Fibroblast of lung (primary cell): Measurements from ENCODE around the gene SLC39A2. TPM values are rescaled to one million over a fixed set of nuclear protein-coding genes. Genes with fewer than 3 reads are reported as not detected.
A peak's percentile ranks its signal among the peaks of the same experiment; 100 is the strongest.
"Not testable (repeated sequence)": the region's sequence is repeated elsewhere in the genome, so short reads cannot be mapped to it uniquely, and the experiment has no call there.

Source experiments
- DNase-seq, 2 donors: peaks; one replicate each; pipeline versions ENCODE4 v3.0.0 to v3.0.0-alpha.2; 2010; ENCODE audit warnings: low read depth in 2 of 2
- H2AFZ ChIP-seq: 2 replicates; pipeline ENCODE4 v1.5.1; 2012; ENCODE audit warnings: low read length, control low read depth, inconsistent platforms
- H3K27ac ChIP-seq: 2 replicates; pipeline ENCODE4 v1.5.1; 2011; ENCODE audit warnings: low read length, control low read depth; ENCODE audit not compliant: insufficient read depth
- H3K27me3 ChIP-seq: 2 replicates; pipeline ENCODE4 v1.5.1; 2011; ENCODE audit warnings: mild to moderate bottlenecking, low read length; ENCODE audit not compliant: control insufficient read depth, insufficient read depth
- H3K36me3 ChIP-seq: 2 replicates; pipeline ENCODE4 v1.5.1; 2011; ENCODE audit warnings: low read length; ENCODE audit not compliant: control insufficient read depth, insufficient read depth
- H3K4me1 ChIP-seq: 2 replicates; pipeline ENCODE4 v1.5.1; 2011; ENCODE audit warnings: low read length; ENCODE audit not compliant: control insufficient read depth, insufficient read depth; ENCODE audit errors: extremely low read depth
- H3K4me2 ChIP-seq: 2 replicates; pipeline ENCODE4 v1.5.1; 2011; ENCODE audit warnings: low read length, control low read depth; ENCODE audit not compliant: insufficient read depth; ENCODE audit errors: extremely low read depth
- H3K4me3 ChIP-seq, 4 experiments: fragments of 200-600 bp in 1 of 4; sonication (generic) in 1 of 4; replicated peaks in 1 of 4; 2 replicates each; pipeline ENCODE4 v1.5.1; 2011 to 2016; ENCODE audit warnings: low read length in 4 of 4, low read depth in 3 of 4, mild to moderate bottlenecking in 3 of 4, control low read depth in 2 of 4, inconsistent platforms in 1 of 4, mixed read lengths in 1 of 4; ENCODE audit not compliant: insufficient read depth in 1 of 4; ENCODE audit errors: control extremely low read depth in 1 of 4
- H3K79me2 ChIP-seq: 2 replicates; pipeline ENCODE4 v1.5.1; 2012; ENCODE audit warnings: mild to moderate bottlenecking, low read length, inconsistent platforms; ENCODE audit not compliant: control insufficient read depth, insufficient read depth
- H3K9ac ChIP-seq: 2 replicates; pipeline ENCODE4 v1.5.1; 2011; ENCODE audit warnings: mild to moderate bottlenecking, low read length, control low read depth; ENCODE audit not compliant: insufficient read depth
- H3K9me3 ChIP-seq: 2 replicates; pipeline ENCODE4 v1.5.1; 2012; ENCODE audit warnings: low read depth, low read length; ENCODE audit not compliant: control insufficient read depth, insufficient read depth
- H4K20me1 ChIP-seq: 2 replicates; pipeline ENCODE4 v1.5.1; 2011; ENCODE audit warnings: low read length; ENCODE audit not compliant: control insufficient read depth, insufficient read depth; ENCODE audit errors: extremely low read depth
- EZH2 ChIP-seq: IDR thresholded peaks from 2 replicates; pipeline ENCODE4 v1.5.1; 2012; ENCODE audit warnings: low read length, control low read depth, mild to moderate bottlenecking; ENCODE audit errors: missing control alignments
- polyA minus RNA-seq: library from RNA; depleted of rRNA, polyadenylated mRNA; stranded (reverse); fragments of >200 nt; gene quantifications from 2 replicates; pipeline ENCODE4 v1.2.3, GENCODE V29; 2011; ENCODE audit warnings: low replicate concordance
- polyA plus RNA-seq, 2 donors: library from polyadenylated mRNA; depleted of rRNA in 1 of 2; stranded (reverse) in 1 of 2; unstranded in 1 of 2; fragments of >200 nt; gene quantifications; 2 replicates each; pipeline ENCODE4 v1.2.1, GENCODE V29; 2011 to 2012; ENCODE audit warnings: missing spikeins in 1 of 2
- total RNA-seq: library from RNA; depleted of rRNA; stranded (reverse); fragments of >200 nt; gene quantifications from 2 replicates; pipeline ENCODE4 v1.2.1, GENCODE V29; 2014
- TF ChIP-seq, protein P1 (sequence below), 2 donors: IDR thresholded peaks in 1 of 2; conservative IDR thresholded peaks in 1 of 2; 1 replicate in 1 of 2; 2 replicates in 1 of 2; pipeline ENCODE4 v1.5.1; 2011 to 2012; ENCODE audit warnings: low read length in 2 of 2, control low read depth in 1 of 2, inconsistent platforms in 1 of 2, low read depth in 1 of 2, mild to moderate bottlenecking in 1 of 2

The SLC39A2 gene
- total RNA-seq (0.17 and 0.26 TPM in 2 replicates), polyA plus RNA-seq (not detected in 2 replicates), polyA minus RNA-seq (not detected in 2 replicates)
- polyA plus RNA-seq (2012) = not detected in 2 replicates

DNA sequence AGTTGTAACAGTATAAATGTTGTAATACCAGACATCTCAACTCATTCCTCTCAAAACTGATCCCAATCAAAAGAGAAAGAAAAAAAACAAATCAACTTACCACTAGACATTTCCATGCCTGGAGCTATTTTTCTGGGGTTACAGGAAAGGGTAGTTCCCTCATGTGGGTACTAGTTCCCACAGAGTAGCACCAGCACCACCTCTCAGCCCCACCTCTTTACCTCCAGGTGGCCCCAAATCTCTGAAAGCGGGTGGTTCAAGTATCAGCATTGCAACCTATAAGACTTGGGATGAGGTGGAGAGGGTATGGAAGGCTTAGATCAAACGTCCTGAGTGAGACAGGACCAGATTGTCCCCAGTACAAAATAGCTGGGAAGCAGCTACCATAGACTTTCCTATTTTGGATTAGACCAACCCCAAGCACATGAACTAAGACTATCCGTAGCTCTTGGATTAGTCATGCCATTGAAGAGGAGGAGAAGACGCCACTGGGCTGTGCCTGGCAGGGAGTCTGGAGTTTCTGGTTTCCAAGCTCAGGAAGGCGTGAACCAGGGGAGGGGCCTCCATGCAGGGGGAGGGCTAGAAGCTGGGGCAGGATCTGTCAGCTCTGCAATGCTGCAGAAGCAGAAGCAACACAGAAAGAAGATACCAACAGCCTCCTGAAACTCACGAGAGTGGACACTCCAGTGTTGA, at the start of gene SLC39A2:
SLC39A2 (plus strand) TSS at position 620 of the 693 bp plus-strand sequence. CDS start 154 bp downstream, outside the sequence.
- H2AFZ ChIP-seq = no peak within 1 kb of the TSS
- no peak within 1 kb of the TSS for H3K4me2 ChIP-seq

GRCh38 chr14:20954736-20955537, 44.2 kb upstream of the SLC39A2 start, which contains the start of gene RNASE2:
Gene RNASE2 (plus strand): TSS chr14:20955487. CDS start chr14:20955772, 285 bp downstream.
- not testable (repeated sequence) for H4K20me1 ChIP-seq, H3K27me3 ChIP-seq, H2AFZ ChIP-seq, H3K9me3 ChIP-seq, H3K4me3 ChIP-seq, DNase-seq, H3K9ac ChIP-seq, H3K79me2 ChIP-seq, H3K27ac ChIP-seq, H3K4me1 ChIP-seq, H3K4me2 ChIP-seq, H3K36me3 ChIP-seq

More for the DNA sequence above, at the start of gene SLC39A2:
- no peak within 1 kb of the TSS for H3K27ac ChIP-seq
- peak; percentile 51 to 76 for DNase-seq
- H3K4me3 ChIP-seq = no peak within 1 kb of the TSS
- no peaks in the 10 kb centered on the region for H3K9me3 ChIP-seq
- no peak within 1 kb of the TSS for H3K9ac ChIP-seq
- H3K79me2 ChIP-seq = no peaks in the 10 kb centered on the region
- peaks cover 7% of the 10 kb centered on the region for H3K36me3 ChIP-seq
- H3K27me3 ChIP-seq = no peaks in the 10 kb centered on the region
- no peaks in the 10 kb centered on the region for H3K4me1 ChIP-seq
- H4K20me1 ChIP-seq = no peaks in the 10 kb centered on the region
- no peak for TF ChIP-seq EZH2
- TF ChIP-seq, protein P1, sequence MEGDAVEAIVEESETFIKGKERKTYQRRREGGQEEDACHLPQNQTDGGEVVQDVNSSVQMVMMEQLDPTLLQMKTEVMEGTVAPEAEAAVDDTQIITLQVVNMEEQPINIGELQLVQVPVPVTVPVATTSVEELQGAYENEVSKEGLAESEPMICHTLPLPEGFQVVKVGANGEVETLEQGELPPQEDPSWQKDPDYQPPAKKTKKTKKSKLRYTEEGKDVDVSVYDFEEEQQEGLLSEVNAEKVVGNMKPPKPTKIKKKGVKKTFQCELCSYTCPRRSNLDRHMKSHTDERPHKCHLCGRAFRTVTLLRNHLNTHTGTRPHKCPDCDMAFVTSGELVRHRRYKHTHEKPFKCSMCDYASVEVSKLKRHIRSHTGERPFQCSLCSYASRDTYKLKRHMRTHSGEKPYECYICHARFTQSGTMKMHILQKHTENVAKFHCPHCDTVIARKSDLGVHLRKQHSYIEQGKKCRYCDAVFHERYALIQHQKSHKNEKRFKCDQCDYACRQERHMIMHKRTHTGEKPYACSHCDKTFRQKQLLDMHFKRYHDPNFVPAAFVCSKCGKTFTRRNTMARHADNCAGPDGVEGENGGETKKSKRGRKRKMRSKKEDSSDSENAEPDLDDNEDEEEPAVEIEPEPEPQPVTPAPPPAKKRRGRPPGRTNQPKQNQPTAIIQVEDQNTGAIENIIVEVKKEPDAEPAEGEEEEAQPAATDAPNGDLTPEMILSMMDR (conservative IDR thresholded peaks at IDR 0.05 in 1 of 2, IDR thresholded peaks at IDR 0.05 in 1 of 2; ENCODE audit: low read depth in 1 of 2, low read length in 2 of 2) = no peak

GRCh38 chr14:20955538-20955873, 43.6 kb upstream of the SLC39A2 start:
- not testable (repeated sequence) for H3K4me1 ChIP-seq, DNase-seq, H2AFZ ChIP-seq, H3K4me3 ChIP-seq, H3K9me3 ChIP-seq, H3K4me2 ChIP-seq, H3K79me2 ChIP-seq, H3K27ac ChIP-seq, H3K36me3 ChIP-seq, H3K9ac ChIP-seq, H3K27me3 ChIP-seq, H4K20me1 ChIP-seq
